GM19438 (cell line): ENCODE data around the gene SAMD14.

Experiments
- ATAC-seq: cut with Tn5 transposase; IDR thresholded peaks from one replicate; pipeline ENCODE4 v1.9.1; 2021; ENCODE audit warnings: low read depth; ENCODE audit not compliant: unreplicated experiment

Gene SAMD14

GRCh38 chr17:50149091-50149416 lies 19.1 kb upstream of the SAMD14 start:
- no peak for ATAC-seq

- peak; percentile 34 for ATAC-seq
Observed at GRCh38 chr17:50148226-50149090, 18.5 kb upstream of the SAMD14 start.

- no peak for ATAC-seq
Observed at GRCh38 chr17:50147841-50148225, 17.9 kb upstream of the SAMD14 start.

- ATAC-seq = no peak
Observed at GRCh38 chr17:50146927-50147665, 17.1 kb upstream of the SAMD14 start.

GRCh38 chr17:50146230-50146926 lies 16.4 kb upstream of the SAMD14 start:
- ATAC-seq = no peak

GRCh38 chr17:50145532-50146229 lies 15.7 kb upstream of the SAMD14 start:
- ATAC-seq = no peak

- ATAC-seq = no peak
Observed at GRCh38 chr17:50144845-50145531, 15.0 kb upstream of the SAMD14 start.

GRCh38 chr17:50144355-50144754 lies 14.4 kb upstream of the SAMD14 start:
- ATAC-seq = no peak

- ATAC-seq = no peak
Observed at GRCh38 chr17:50143461-50144176, 13.7 kb upstream of the SAMD14 start.

- no peak for ATAC-seq
Observed at GRCh38 chr17:50141745-50142110, 11.8 kb upstream of the SAMD14 start.

- ATAC-seq = no peak
Observed at GRCh38 chr17:50141026-50141744, 11.2 kb upstream of the SAMD14 start.

GRCh38 chr17:50139950-50140885 lies 10.3 kb upstream of the SAMD14 start:
- peak; percentile 58 for ATAC-seq

GRCh38 chr17:50139185-50139783 lies 9.3 kb upstream of the SAMD14 start:
- no peak for ATAC-seq

GRCh38 chr17:50137042-50137441 lies 7.1 kb upstream of the SAMD14 start:
- no peak for ATAC-seq

GRCh38 chr17:50136096-50136687 lies 6.2 kb upstream of the SAMD14 start:
- ATAC-seq = no peak

- ATAC-seq = no peak
Observed at GRCh38 chr17:50135316-50136095, 5.5 kb upstream of the SAMD14 start.
